Rectal smooth muscle tissue (tissue), 1 donor: Measurements from ENCODE around the gene PPP2R1B.
A peak's percentile ranks its signal among the peaks of the same experiment; 100 is the strongest.
"Not testable (repeated sequence)": the region's sequence is repeated elsewhere in the genome, so short reads cannot be mapped to it uniquely, and the experiment has no call there.

Experiments used
- H3K27ac ChIP-seq: one replicate; pipeline ENCODE4 v1.7.0; 2013; ENCODE audit warnings: low read depth, low read length, inconsistent platforms
- H3K27me3 ChIP-seq: one replicate; pipeline ENCODE4 v1.7.0; 2013; ENCODE audit warnings: low read length; ENCODE audit not compliant: control insufficient read depth, insufficient read depth
- H3K36me3 ChIP-seq: one replicate; pipeline ENCODE4 v1.7.0; 2013; ENCODE audit warnings: low read length; ENCODE audit not compliant: control insufficient read depth, insufficient read depth
- H3K4me1 ChIP-seq: one replicate; pipeline ENCODE4 v1.7.0; 2013; ENCODE audit warnings: low read length; ENCODE audit not compliant: control insufficient read depth, insufficient read depth
- H3K4me3 ChIP-seq: one replicate; pipeline ENCODE4 v1.7.0; 2013; ENCODE audit warnings: low read length
- H3K9ac ChIP-seq: one replicate; pipeline ENCODE4 v1.7.0; 2013; ENCODE audit warnings: low read length

Gene PPP2R1B

DNA sequence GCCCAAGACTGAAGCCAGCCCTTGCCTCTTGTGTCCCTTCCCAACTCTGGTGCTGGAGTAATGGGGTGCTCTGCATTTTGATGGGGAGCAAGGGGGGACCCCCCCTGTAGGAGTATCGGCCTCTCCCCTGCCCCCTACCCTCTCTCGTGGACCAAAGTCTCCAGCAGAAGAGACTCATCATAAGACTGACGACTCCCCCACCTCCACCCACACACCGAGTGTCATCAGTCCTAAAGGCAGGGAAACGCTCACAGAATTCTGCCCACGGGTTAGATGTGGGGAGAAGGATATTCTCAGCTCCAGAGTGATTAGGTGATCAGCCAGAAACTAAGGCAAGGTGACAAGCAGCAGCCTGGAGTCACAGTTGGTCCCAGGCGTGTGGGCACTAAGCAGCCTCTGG lies 38.8 kb downstream of the PPP2R1B start:
- no peaks in the 10 kb centered on the region for H3K4me1 ChIP-seq
- H3K4me3 ChIP-seq = no peak overlapping the region
- H3K9ac ChIP-seq = no peak overlapping the region
- H3K27me3 ChIP-seq = no peaks in the 10 kb centered on the region
- H3K36me3 ChIP-seq = peaks cover 35% of the 10 kb centered on the region
- H3K27ac ChIP-seq = no peak overlapping the region

GRCh38 chr11:111726301-111726713 lies 39.9 kb downstream of the PPP2R1B start:
- H3K27me3 ChIP-seq = no peaks in the 10 kb centered on the region
- H3K9ac ChIP-seq = no peak overlapping the region
- H3K4me1 ChIP-seq = no peaks in the 10 kb centered on the region
- no peak overlapping the region for H3K27ac ChIP-seq
- H3K36me3 ChIP-seq = peaks cover 39% of the 10 kb centered on the region
- H3K4me3 ChIP-seq = no peak overlapping the region

DNA sequence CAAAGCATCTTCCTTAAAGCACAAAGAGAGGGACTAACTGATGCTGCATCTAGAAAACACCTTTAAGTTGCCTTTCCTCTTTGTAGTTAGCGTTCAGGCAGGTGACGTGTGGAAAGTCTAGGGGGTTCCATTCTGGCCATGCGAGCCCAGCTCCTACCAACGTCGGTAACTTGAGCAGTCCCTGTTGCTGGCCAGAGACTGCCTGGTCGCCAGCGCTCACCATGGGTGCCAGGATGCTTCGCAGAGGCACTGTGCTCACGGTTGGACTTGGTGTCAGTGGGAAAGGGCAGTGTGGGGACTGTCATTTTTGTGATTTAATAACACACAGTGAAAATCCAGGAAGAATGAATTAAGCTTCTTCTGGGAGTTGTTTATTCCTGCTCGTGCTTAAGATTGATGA lies 40.6 kb downstream of the PPP2R1B start:
- no peaks in the 10 kb centered on the region for H3K27me3 ChIP-seq
- no peak overlapping the region for H3K9ac ChIP-seq
- no peak overlapping the region for H3K4me3 ChIP-seq
- H3K36me3 ChIP-seq = peaks cover 46% of the 10 kb centered on the region
- no peak overlapping the region for H3K27ac ChIP-seq
- no peaks in the 10 kb centered on the region for H3K4me1 ChIP-seq

DNA sequence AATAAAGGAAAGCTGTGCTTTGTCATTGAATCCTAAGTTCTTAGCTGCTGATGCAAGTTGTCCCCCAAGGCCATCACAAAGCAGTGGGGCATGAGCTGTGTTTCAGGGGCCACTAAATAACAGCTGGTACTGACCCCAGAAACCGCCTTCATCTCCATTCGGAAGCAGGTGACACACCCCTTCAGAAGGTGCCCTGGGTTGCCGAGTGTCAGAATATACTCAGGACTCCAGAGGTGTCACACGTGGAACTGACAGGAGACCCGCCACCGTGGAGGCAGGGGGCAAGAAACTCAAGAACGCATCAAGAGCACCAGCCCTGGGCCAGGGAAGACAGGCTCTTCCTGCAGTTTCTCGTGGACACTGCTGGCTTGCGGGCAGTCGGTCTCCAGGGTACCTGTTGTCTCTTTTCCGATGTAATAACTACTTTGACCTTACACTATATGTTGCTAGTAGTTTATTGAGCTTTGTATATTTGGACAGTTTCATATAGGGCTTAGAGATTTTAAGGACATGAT lies 41.5 kb downstream of the PPP2R1B start:
- H3K9ac ChIP-seq = no peak overlapping the region
- H3K4me3 ChIP-seq = no peak overlapping the region
- peaks cover 53% of the 10 kb centered on the region for H3K36me3 ChIP-seq
- no peak overlapping the region for H3K27ac ChIP-seq
- no peaks in the 10 kb centered on the region for H3K4me1 ChIP-seq
- no peaks in the 10 kb centered on the region for H3K27me3 ChIP-seq

GRCh38 chr11:111723595-111723994 lies 42.6 kb downstream of the PPP2R1B start:
- Histone ChIP-seq H3K4me1 (peaks cover 4% of the 10 kb centered on the region), H3K27ac (no peak overlapping the region), H3K4me3 (no peak overlapping the region), H3K27me3 (no peaks in the 10 kb centered on the region), H3K36me3 (peaks cover 52% of the 10 kb centered on the region), H3K9ac (no peak overlapping the region)

DNA sequence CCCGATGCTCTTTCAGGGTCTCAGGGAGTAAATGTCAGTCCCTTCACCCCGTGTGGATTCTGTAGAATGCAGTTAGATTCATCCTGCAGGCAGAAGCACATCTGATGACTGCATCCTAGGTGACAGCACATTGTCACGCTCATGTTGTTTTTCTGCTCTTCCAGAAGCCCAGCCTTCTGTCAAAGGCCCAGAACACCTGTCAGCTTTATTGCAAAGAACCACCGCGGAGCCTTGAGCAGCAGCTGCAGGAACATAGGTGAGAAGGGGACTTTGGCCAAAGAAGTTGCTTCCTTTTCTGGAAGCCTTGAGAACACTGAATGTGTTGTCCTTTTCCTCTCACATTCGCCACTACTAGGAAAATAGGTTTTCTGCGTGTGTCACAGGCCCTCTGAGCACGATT lies 43.7 kb downstream of the PPP2R1B start:
- Histone ChIP-seq H3K27me3 (no peaks in the 10 kb centered on the region), H3K4me3 (no peak overlapping the region), H3K4me1 (peaks cover 10% of the 10 kb centered on the region), H3K36me3 (peaks cover 49% of the 10 kb centered on the region), H3K9ac (no peak overlapping the region), H3K27ac (no peak overlapping the region)

GRCh38 chr11:111720801-111721494 lies 45.2 kb downstream of the PPP2R1B start:
- peaks cover 10% of the 10 kb centered on the region for H3K4me1 ChIP-seq
- H3K27ac ChIP-seq = no peak overlapping the region
- no peaks in the 10 kb centered on the region for H3K27me3 ChIP-seq
- no peak overlapping the region for H3K4me3 ChIP-seq
- H3K9ac ChIP-seq = no peak overlapping the region
- H3K36me3 ChIP-seq = peaks cover 38% of the 10 kb centered on the region

GRCh38 chr11:111719379-111719778 lies 46.8 kb downstream of the PPP2R1B start:
- H3K4me3 ChIP-seq = no peak overlapping the region
- H3K27ac ChIP-seq = no peak overlapping the region
- H3K36me3 ChIP-seq = peaks cover 34% of the 10 kb centered on the region
- H3K27me3 ChIP-seq = no peaks in the 10 kb centered on the region
- H3K4me1 ChIP-seq = peaks cover 10% of the 10 kb centered on the region
- no peak overlapping the region for H3K9ac ChIP-seq

DNA sequence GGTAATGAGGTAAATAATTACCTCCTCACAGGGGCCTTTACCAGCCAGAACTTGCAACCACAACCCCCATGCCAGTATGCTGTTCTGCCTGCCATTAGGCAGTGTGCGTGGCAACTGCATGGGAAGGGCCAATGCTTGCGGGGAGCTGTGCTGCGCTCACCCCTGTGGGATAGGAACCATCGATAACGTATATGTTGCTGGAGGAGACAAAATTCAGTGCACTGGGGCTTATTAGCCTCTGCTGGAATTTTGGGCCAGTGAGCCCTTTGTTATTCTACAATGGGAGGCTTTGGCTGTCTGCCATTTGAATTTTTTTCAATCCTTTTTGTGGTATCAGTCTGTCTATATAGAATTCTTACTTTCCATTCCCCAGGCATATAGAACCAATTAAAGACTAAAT lies 47.3 kb downstream of the PPP2R1B start:
- no peaks in the 10 kb centered on the region for H3K27me3 ChIP-seq
- H3K36me3 ChIP-seq = peaks cover 31% of the 10 kb centered on the region
- peak overlapping the region; percentile 58 for H3K27ac ChIP-seq
- H3K9ac ChIP-seq = no peak overlapping the region
- peaks cover 10% of the 10 kb centered on the region for H3K4me1 ChIP-seq
- H3K4me3 ChIP-seq = no peak overlapping the region

DNA sequence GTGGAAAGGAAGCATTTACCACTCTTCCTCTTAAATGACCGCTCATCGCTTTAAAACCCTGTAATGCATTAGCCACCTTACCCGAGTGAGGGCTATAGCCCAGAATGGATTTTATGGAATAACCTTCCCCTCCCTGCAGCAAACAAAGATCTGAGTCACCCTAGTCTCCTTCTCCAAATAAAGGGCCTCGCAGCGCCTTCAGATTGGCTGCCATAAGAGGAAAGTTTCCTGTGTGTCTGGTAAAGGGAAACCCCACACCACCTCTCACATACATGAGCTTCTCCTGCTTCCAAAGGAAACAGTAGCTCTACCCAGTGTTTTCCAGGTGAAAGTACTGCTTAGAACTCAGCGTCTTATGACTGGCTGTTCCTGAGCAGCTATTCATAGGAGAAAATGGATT lies 47.8 kb downstream of the PPP2R1B start:
- H3K9ac ChIP-seq = no peak overlapping the region
- peaks cover 31% of the 10 kb centered on the region for H3K36me3 ChIP-seq
- peak overlapping the region; percentile 58 for H3K27ac ChIP-seq
- no peaks in the 10 kb centered on the region for H3K27me3 ChIP-seq
- peaks cover 10% of the 10 kb centered on the region for H3K4me1 ChIP-seq
- H3K4me3 ChIP-seq = no peak overlapping the region

GRCh38 chr11:111717660-111718059 lies 48.5 kb downstream of the PPP2R1B start:
- H3K9ac ChIP-seq, H3K27me3 ChIP-seq, H3K27ac ChIP-seq, H3K4me3 ChIP-seq: not testable (repeated sequence)
- H3K36me3 ChIP-seq = peaks cover 25% of the 10 kb centered on the region
- peaks cover 10% of the 10 kb centered on the region for H3K4me1 ChIP-seq

GRCh38 chr11:111715142-111715816 lies 50.9 kb downstream of the PPP2R1B start:
- H3K4me3 ChIP-seq = no peak overlapping the region
- H3K27ac ChIP-seq = no peak overlapping the region
- H3K9ac ChIP-seq = no peak overlapping the region
- H3K36me3 ChIP-seq = peaks cover 9% of the 10 kb centered on the region
- H3K27me3 ChIP-seq = no peaks in the 10 kb centered on the region
- peaks cover 10% of the 10 kb centered on the region for H3K4me1 ChIP-seq

DNA sequence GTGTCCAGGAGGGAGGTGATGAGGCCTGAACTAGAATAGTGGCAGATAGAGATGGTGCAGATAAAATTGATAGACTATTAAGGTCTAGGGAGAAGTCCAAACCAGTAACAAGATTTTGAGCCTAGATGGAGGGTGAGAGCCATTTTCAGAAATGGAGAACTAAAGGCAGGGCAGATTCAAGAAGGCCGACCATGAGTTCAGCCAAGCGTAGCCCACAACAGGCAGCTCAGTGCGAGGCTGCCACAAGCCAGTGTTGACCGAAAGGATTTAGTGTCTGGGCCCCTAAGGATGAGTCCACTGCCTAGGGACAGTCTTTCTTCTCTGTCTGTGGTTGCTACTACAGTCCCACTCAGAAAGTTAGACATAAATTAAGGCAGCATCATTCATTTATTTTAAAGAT lies 51.7 kb downstream of the PPP2R1B start:
- H3K36me3 ChIP-seq = peaks cover 3% of the 10 kb centered on the region
- H3K27ac ChIP-seq = no peak overlapping the region
- H3K9ac ChIP-seq = no peak overlapping the region
- peaks cover 10% of the 10 kb centered on the region for H3K4me1 ChIP-seq
- H3K27me3 ChIP-seq = no peaks in the 10 kb centered on the region
- H3K4me3 ChIP-seq = no peak overlapping the region
